Transverse colon (tissue), 4 donors: ENCODE measurements around the gene PDE7B.

Experiments used
- CTCF ChIP-seq, 5 experiments: fragments of 200-600 bp in 3 of 5; fragments of 450-650 bp in 2 of 5; sonication (generic) in 3 of 5; IDR thresholded peaks; 1 replicate in 2 of 5; 2 replicates in 3 of 5; pipeline ENCODE4 v1.5.1; 2016 to 2017; ENCODE audit warnings: antibody characterized with exemption in 5 of 5, inconsistent platforms in 3 of 5, mild to moderate bottlenecking in 2 of 5, moderate library complexity in 1 of 5
- EP300 ChIP-seq: sonication (generic); formaldehyde crosslinking; IDR thresholded peaks from one replicate; pipeline ENCODE4 v1.6.1; 2017; ENCODE audit warnings: antibody characterized with exemption, low read depth
- POLR2AphosphoS5 ChIP-seq, 3 donors: sonication (generic); formaldehyde crosslinking; IDR thresholded peaks; one replicate each; pipeline ENCODE4 v1.6.1; 2016; ENCODE audit warnings: antibody characterized with exemption in 3 of 3

GRCh38 chr6:136037242-136037875 is 185.9 kb downstream of the PDE7B start:
- no peak for TF ChIP-seq EP300
- no peak for TF ChIP-seq POLR2AphosphoS5 (IDR thresholded peaks at IDR 0.05)
- no peak for TF ChIP-seq CTCF (IDR thresholded peaks at IDR 0.05)
